ENCODE results near the gene SNX19.

- TF ChIP-seq CTCF (conservative IDR thresholded peaks at IDR 0.05; ENCODE audit: low read depth, low read length) = no peak
- no peak for TF ChIP-seq POLR2A (IDR thresholded peaks at IDR 0.05; ENCODE audit: low read depth, low read length)
- no peak for TF ChIP-seq CEBPB (IDR thresholded peaks at IDR 0.05; ENCODE audit: low read depth, low read length)
- TF ChIP-seq RFX5 (IDR thresholded peaks at IDR 0.05; ENCODE audit: low read depth, low read length) = no peak
- no peak for TF ChIP-seq USF2 (IDR thresholded peaks at IDR 0.05; ENCODE audit: low read depth, low read length)
- no peak for TF ChIP-seq SMC3 (IDR thresholded peaks at IDR 0.05; ENCODE audit: low read depth, low read length)
- TF ChIP-seq MAZ (IDR thresholded peaks at IDR 0.05; ENCODE audit: borderline replicate concordance, low read depth, low read length) = no peak
- TF ChIP-seq RAD21 (IDR thresholded peaks at IDR 0.05; ENCODE audit: low read length) = no peak
- no peak for TF ChIP-seq RCOR1 (IDR thresholded peaks at IDR 0.05; ENCODE audit: insufficient replicate concordance, low read length)
- TF ChIP-seq NFE2L2 (IDR thresholded peaks at IDR 0.05; ENCODE audit: low read depth, low read length) = no peak
- TF ChIP-seq BHLHE40 (IDR thresholded peaks at IDR 0.05; ENCODE audit: low read depth, low read length) = no peak
- TF ChIP-seq MAFK (IDR thresholded peaks at IDR 0.05; ENCODE audit: low read depth, low read length) = no peak
- no peak for TF ChIP-seq FOS (IDR thresholded peaks at IDR 0.05; ENCODE audit: low read depth, low read length)
Observed at GRCh38 chr11:130940706-130941105, 24.4 kb upstream of the SNX19 start.
